PC-3 (cell line): ENCODE measurements around the gene TBX15. TPM values are rescaled to one million over a fixed set of nuclear protein-coding genes. Genes with fewer than 3 reads are reported as not detected.

Source experiments
- ATAC-seq: fragments of 200-7000 bp; cut with Tn5 transposase; 2 replicates; pipeline ENCODE4 v1.9.1; 2020; ENCODE audit warnings: mild to moderate bottlenecking, moderate library complexity
- BruUV-seq: library from RNA; stranded (reverse); fragments of 400-500 nt; replicated peaks from 2 replicates; lab custom pipeline; 2021; lab: Mats Ljungman, UMichigan
- CTCF ChIA-PET: fragments of 300-600 bp; sonication (Branson Sonifier 250); formaldehyde crosslinking; loops from one replicate; lab custom pipeline; 2022; ENCODE audit warnings: antibody characterized with exemption; lab: Charles Lee
- POLR2A ChIA-PET: fragments of 300-600 bp; sonication (Branson Sonifier 250); formaldehyde crosslinking; loops from one replicate; lab custom pipeline; 2022; ENCODE audit warnings: antibody characterized with exemption; ENCODE audit not compliant: unreplicated experiment; lab: Charles Lee
- DNase-seq: peaks from one replicate; pipeline ENCODE4 v3.0.0-alpha.2; 2015
- H2AFZ ChIP-seq: fragments of 300-600 bp; sonication (generic); 2 replicates; pipeline ENCODE4 v1.6.0; 2016; ENCODE audit warnings: antibody characterized with exemption, low read length
- H3F3A ChIP-seq: fragments of 300-600 bp; sonication (generic); one replicate; pipeline ENCODE4 v1.6.0; 2017; ENCODE audit warnings: antibody characterized with exemption, low read length, control low read depth, mild to moderate bottlenecking; ENCODE audit not compliant: unreplicated experiment
- H3K27ac ChIP-seq: fragments of 300-600 bp; sonication (generic); 2 replicates; pipeline ENCODE4 v1.5.1; 2016; ENCODE audit warnings: mild to moderate bottlenecking, low read length
- H3K27me3 ChIP-seq: fragments of 300-600 bp; sonication (generic); 2 replicates; pipeline ENCODE4 v1.6.1; 2016; ENCODE audit warnings: low read length, mixed read lengths
- H3K36me3 ChIP-seq: fragments of 300-600 bp; sonication (generic); 2 replicates; pipeline ENCODE4 v1.6.1; 2016; ENCODE audit warnings: low read depth, mixed run types, low read length, mixed read lengths
- H3K4me1 ChIP-seq: fragments of 300-600 bp; sonication (generic); 2 replicates; pipeline ENCODE4 v1.5.1; 2016; ENCODE audit warnings: low read length; ENCODE audit not compliant: insufficient read depth
- H3K4me2 ChIP-seq: fragments of 300-600 bp; sonication (generic); 2 replicates; pipeline ENCODE4 v1.6.0; 2016; ENCODE audit warnings: low read length
- H3K4me3 ChIP-seq: fragments of 300-600 bp; sonication (generic); 2 replicates; pipeline ENCODE4 v1.5.1; 2016; ENCODE audit warnings: mild to moderate bottlenecking, low read length, mixed read lengths
- H3K79me2 ChIP-seq: fragments of 300-600 bp; sonication (generic); 2 replicates; pipeline ENCODE4 v1.6.1; 2017; ENCODE audit warnings: low read length, mixed read lengths
- H3K9ac ChIP-seq: fragments of 300-600 bp; sonication (generic); 2 replicates; pipeline ENCODE4 v1.6.0; 2016; ENCODE audit warnings: mild to moderate bottlenecking, low read length
- H3K9me2 ChIP-seq: fragments of 300-600 bp; sonication (generic); replicated peaks from 2 replicates; pipeline ENCODE4 v1.6.1; 2016; ENCODE audit warnings: mixed run types, low read length, mixed read lengths
- H3K9me3 ChIP-seq: fragments of 300-600 bp; sonication (generic); 2 replicates; pipeline ENCODE4 v1.6.1; 2016; ENCODE audit warnings: low read length, mixed read lengths
- H4K20me1 ChIP-seq: fragments of 300-600 bp; sonication (generic); 2 replicates; pipeline ENCODE4 v1.6.1; 2016; ENCODE audit warnings: low read length, mixed read lengths
- EZH2 ChIP-seq: fragments of 300-600 bp; sonication (generic); IDR thresholded peaks from one replicate; pipeline ENCODE4 v1.6.1; 2017; ENCODE audit warnings: antibody characterized with exemption, mild to moderate bottlenecking, low read length; ENCODE audit not compliant: unreplicated experiment
- EZH2phosphoT487 ChIP-seq: fragments of 300-600 bp; sonication (generic); IDR thresholded peaks from 2 replicates; pipeline ENCODE4 v1.6.1; 2018; ENCODE audit warnings: mild to moderate bottlenecking, antibody characterized with exemption, low read length, borderline replicate concordance
- intact Hi-C: fragments of 100-400 bp; cut with micrococcal nuclease; formaldehyde crosslinking; loops from 2 replicates; pipeline ENCODE4 v1.9.0; 2023
- total RNA-seq: library from RNA; depleted of rRNA; stranded (reverse); fragments of >200 nt; gene quantifications from 2 replicates; pipeline ENCODE4 v1.2.3, GENCODE V29; 2014
- TF ChIP-seq, protein P1 (sequence below): fragments of 300-600 bp; sonication (generic); conservative IDR thresholded peaks from 2 replicates; pipeline ENCODE4 v1.5.1; 2017; ENCODE audit warnings: antibody characterized with exemption, low read depth, mild to moderate bottlenecking, low read length

TBX15 gene
- total RNA-seq, 1 experiment from 2014 or later = 0.58 TPM

DNA sequence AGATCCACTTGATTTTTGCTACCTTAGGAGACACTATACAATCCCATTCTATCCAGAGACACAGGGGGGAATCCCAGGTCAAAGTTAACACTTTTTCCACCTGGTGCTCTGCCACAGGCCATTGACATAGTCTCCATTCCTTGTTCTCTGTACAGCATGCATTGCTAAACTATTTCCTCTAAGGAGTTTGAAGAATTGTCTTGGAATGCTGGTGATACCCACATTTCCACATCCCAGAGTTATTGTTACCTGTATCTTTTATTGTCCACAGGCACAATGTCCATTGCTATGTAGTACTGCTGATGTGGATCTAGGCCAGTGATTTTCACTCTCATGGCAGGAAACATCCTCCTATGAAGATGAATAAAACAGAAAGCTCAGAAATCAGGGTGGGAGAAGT, 61.9 kb downstream of the TBX15 start:
- Histone ChIP-seq H3K4me1 (0 out of 2 replicates have a peak, but pooled peaks cover 3% of the 10 kb centered on the region), H3K9me3 (no peaks in the 10 kb centered on the region), H3K27ac (no peak overlapping the region), H3K36me3 (no peaks in the 10 kb centered on the region), H3K27me3 (no peaks in the 10 kb centered on the region), H3K9me2 (no peaks in the 10 kb centered on the region), H3F3A (no peaks in the 10 kb centered on the region), H3K79me2 (no peaks in the 10 kb centered on the region), H3K4me3 (no peak overlapping the region), H3K4me2 (no peak overlapping the region), H2AFZ (no peak overlapping the region), H4K20me1 (no peaks in the 10 kb centered on the region), H3K9ac (no peak overlapping the region)
- DNase-seq (no peak), ATAC-seq (no peak)
- intact Hi-C loops = no loop called here
- CTCF ChIA-PET = no interaction called here
- TF ChIP-seq EZH2phosphoT487 (no peak), EZH2 (no peak)
- TF ChIP-seq, protein P1, sequence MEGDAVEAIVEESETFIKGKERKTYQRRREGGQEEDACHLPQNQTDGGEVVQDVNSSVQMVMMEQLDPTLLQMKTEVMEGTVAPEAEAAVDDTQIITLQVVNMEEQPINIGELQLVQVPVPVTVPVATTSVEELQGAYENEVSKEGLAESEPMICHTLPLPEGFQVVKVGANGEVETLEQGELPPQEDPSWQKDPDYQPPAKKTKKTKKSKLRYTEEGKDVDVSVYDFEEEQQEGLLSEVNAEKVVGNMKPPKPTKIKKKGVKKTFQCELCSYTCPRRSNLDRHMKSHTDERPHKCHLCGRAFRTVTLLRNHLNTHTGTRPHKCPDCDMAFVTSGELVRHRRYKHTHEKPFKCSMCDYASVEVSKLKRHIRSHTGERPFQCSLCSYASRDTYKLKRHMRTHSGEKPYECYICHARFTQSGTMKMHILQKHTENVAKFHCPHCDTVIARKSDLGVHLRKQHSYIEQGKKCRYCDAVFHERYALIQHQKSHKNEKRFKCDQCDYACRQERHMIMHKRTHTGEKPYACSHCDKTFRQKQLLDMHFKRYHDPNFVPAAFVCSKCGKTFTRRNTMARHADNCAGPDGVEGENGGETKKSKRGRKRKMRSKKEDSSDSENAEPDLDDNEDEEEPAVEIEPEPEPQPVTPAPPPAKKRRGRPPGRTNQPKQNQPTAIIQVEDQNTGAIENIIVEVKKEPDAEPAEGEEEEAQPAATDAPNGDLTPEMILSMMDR = no peak
- POLR2A ChIA-PET = no interaction called here
- no TSS peak for BruUV-seq

DNA sequence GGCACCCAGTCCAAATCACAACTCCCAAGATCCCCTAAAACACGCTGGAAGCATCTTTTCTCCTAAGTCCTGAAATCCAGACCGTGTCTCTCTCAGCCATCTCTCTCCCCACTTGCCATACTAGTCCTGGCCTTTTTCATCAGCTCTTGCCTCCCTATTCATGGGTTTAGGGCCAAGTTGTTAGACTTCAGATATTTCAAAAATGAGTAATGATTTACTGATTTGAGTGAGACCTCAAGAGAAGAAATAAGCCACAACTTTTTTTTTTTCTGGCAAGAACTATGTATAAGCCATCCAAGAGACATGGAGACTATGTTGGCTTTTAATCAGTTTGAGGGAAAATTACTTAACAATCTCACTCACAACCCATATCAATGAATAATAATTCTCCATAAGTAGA, 62.5 kb downstream of the TBX15 start:
- Histone ChIP-seq H3K9ac (no peak overlapping the region), H3F3A (no peaks in the 10 kb centered on the region), H3K27me3 (no peaks in the 10 kb centered on the region), H4K20me1 (no peaks in the 10 kb centered on the region), H2AFZ (no peak overlapping the region), H3K4me1 (0 out of 2 replicates have a peak, but pooled peaks cover 3% of the 10 kb centered on the region), H3K9me3 (no peaks in the 10 kb centered on the region), H3K27ac (no peak overlapping the region), H3K4me2 (no peak overlapping the region), H3K4me3 (no peak overlapping the region), H3K36me3 (no peaks in the 10 kb centered on the region), H3K79me2 (no peaks in the 10 kb centered on the region), H3K9me2 (no peaks in the 10 kb centered on the region)
- DNase-seq = no peak
- ChIA-PET POLR2A (no interaction called here), CTCF (no interaction called here)
- TF ChIP-seq EZH2 (no peak), EZH2phosphoT487 (no peak)
- TF ChIP-seq, protein P1 = no peak
- ATAC-seq = no peak
- intact Hi-C loops = no loop called here
- BruUV-seq = no TSS peak

DNA sequence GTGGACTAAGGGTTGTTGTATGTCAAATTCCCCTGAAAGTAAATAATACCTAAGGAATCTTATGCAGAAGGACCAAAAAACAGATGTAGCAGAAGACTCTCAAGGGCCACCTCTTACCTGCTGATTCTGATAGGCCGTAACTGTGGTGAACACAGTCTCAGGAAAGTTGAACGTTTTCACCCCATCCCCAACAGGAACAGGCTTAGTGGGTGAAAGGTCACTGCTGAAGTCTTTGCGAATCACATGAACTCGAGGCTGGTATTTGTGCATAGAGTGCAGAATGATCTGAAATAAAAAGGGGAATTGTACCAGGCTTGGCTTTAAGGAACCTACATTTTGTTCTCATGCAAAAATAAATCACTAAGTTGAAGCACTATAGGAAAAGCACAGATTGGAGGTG, 64.8 kb downstream of the TBX15 start:
- Histone ChIP-seq H3K79me2 (no peaks in the 10 kb centered on the region), H3K4me1 (0 out of 2 replicates have a peak, but pooled peaks cover 3% of the 10 kb centered on the region), H3K27ac (no peak overlapping the region), H3K27me3 (no peaks in the 10 kb centered on the region), H3K36me3 (no peaks in the 10 kb centered on the region), H4K20me1 (no peaks in the 10 kb centered on the region), H2AFZ (no peak overlapping the region), H3K4me3 (no peak overlapping the region), H3K9me3 (no peaks in the 10 kb centered on the region), H3K4me2 (no peak overlapping the region), H3K9ac (no peak overlapping the region), H3F3A (no peaks in the 10 kb centered on the region), H3K9me2 (no peaks in the 10 kb centered on the region)
- TF ChIP-seq, protein P1 = no peak
- TF ChIP-seq EZH2 = no peak
- ATAC-seq (no peak), DNase-seq (no peak)
- no TSS peak for BruUV-seq
- ChIA-PET POLR2A (interaction anchor here (0.6 kb wide), 1 partner anchor 90 kb away, joined by 8 read pairs; no protein-coding TSS in a partner anchor), CTCF (no interaction called here)
- intact Hi-C loops = no loop called here
